Adrenal gland (tissue), 12 donors: ENCODE results near the gene SOHLH2. TPM values are rescaled to one million over a fixed set of nuclear protein-coding genes. Genes with fewer than 3 reads are reported as not detected.

Source experiments
- DNase-seq, 7 donors: peaks; one replicate each; pipeline ENCODE4 v3.0.0-alpha.2; 2019 to 2020
- H3K27ac ChIP-seq, 5 donors: fragments of 200-600 bp; sonication (generic) in 4 of 5; 1 replicate in 3 of 5; 2 replicates in 2 of 5; pipeline versions ENCODE4 v1.5.1 to v1.8.0; 2016 to 2020; ENCODE audit warnings: mild to moderate bottlenecking in 1 of 5
- H3K27me3 ChIP-seq: fragments of 200-600 bp; 2 replicates; pipeline ENCODE4 v1.8.0; 2021
- H3K36me3 ChIP-seq, 2 donors: fragments of 200-600 bp; replicated peaks in 1 of 2; 1 replicate in 1 of 2; 2 replicates in 1 of 2; pipeline versions ENCODE4 v1.5.1 to v1.8.0; 2018 to 2022
- H3K4me1 ChIP-seq, 2 donors: fragments of 200-600 bp; replicated peaks in 1 of 2; 1 replicate in 1 of 2; 2 replicates in 1 of 2; pipeline versions ENCODE4 v1.5.1 to v1.8.0; 2018 to 2021
- H3K4me3 ChIP-seq, 4 donors: fragments of 200-600 bp; sonication (generic) in 3 of 4; one replicate each; pipeline ENCODE4 v1.5.1; 2016 to 2018
- H3K9me3 ChIP-seq, 3 donors: fragments of 200-600 bp; sonication (generic) in 1 of 3; replicated peaks in 1 of 3; 1 replicate in 2 of 3; 2 replicates in 1 of 3; pipeline versions ENCODE4 v1.5.1 to v1.8.0; 2016 to 2021
- CTCF ChIP-seq, 6 experiments: fragments of 450-650 bp in 4 of 6; fragments of 200-600 bp in 2 of 6; sonication (generic) in 1 of 6; IDR thresholded peaks; 1 replicate in 5 of 6; 2 replicates in 1 of 6; pipeline versions ENCODE4 v1.5.1 to v1.8.0; 2016 to 2021; ENCODE audit warnings: antibody characterized with exemption in 6 of 6, mild to moderate bottlenecking in 2 of 6, moderate library complexity in 1 of 6
- POLR2A ChIP-seq, 2 donors: fragments of 450-650 bp; IDR thresholded peaks; one replicate each; pipeline ENCODE4 v1.6.1; 2017; ENCODE audit warnings: antibody characterized with exemption in 2 of 2, mild to moderate bottlenecking in 2 of 2, moderate library complexity in 1 of 2
- WGBS, 4 donors: extraction: QIAGEN DNeasy Blood & Tissue Kit in 2 of 4; methylation state at CpG; one replicate each; pipeline versions ENCODE4 v1.1.5 to v1.1.7; 2013 to 2017; 5-methylcytosine and 5-hydroxymethylcytosine counted together
- intact Hi-C, 2 donors: fragments of 100-400 bp; cut with DNase I; formaldehyde crosslinking; loops; one replicate each; pipeline versions ENCODE4 v1.14.1 to v1.15.0; 2022 to 2023
- polyA plus RNA-seq, 3 donors: library from polyadenylated mRNA; stranded (reverse); fragments of 200-250 nt in 2 of 3; fragments of 350-450 nt in 1 of 3; fragmentation: Illumina TruSeq in 1 of 3; extraction: RNeasy Lipid Tissue Mini Kit (QIAGEN cat#74804) in 1 of 3; gene quantifications; one replicate each; pipeline ENCODE4 v1.2.3, GENCODE V29; 2013 to 2014
- total RNA-seq, 9 donors: library from RNA; depleted of rRNA in 4 of 9; stranded (reverse); fragments of >200 nt in 4 of 9; fragments of 120-200 nt in 1 of 9; fragmentation: NEBNext Ultra II Directional in 1 of 9; extraction: Animal tissue kit (Norgen Biotek cat#: 25700) in 1 of 9; gene quantifications; one replicate each; pipeline versions ENCODE4 v1.1.0 to v1.2.4, GENCODE V29; 2013 to 2023
- donor health status: healthy with polysubstance abuse.
- donor health status: Bipolar disorder and iron deficiency.
- donor health status: DM: yes; HTN: yes; CAD: no.
- donor health status: DM: no; HTN: no; CAD: no.
- donor health status: DM: no; HTN: no; CAD: no.
- donor health status: DM: yes; HTN: yes; CAD: no.

Gene SOHLH2
- total and polyA plus RNA-seq, 12 donors: 0.18 to 1.6 (median 0.67) TPM; not detected in 3

GRCh38 chr13:36130193-36130551 is 84.2 kb downstream of the SOHLH2 start:
- TF ChIP-seq CTCF (IDR thresholded peaks at IDR 0.05) (no peak), POLR2A (IDR thresholded peaks at IDR 0.05) (no peak)
- Histone ChIP-seq H3K36me3 (no peaks in the 10 kb centered on the region), H3K4me3 (peak overlapping the region in 1 of 4 donors; percentile 55), H3K27ac (no peak overlapping the region), H3K27me3 (peaks cover 11% of the 10 kb centered on the region), H3K9me3 (no peaks in the 10 kb centered on the region), H3K4me1 (no peaks in the 10 kb centered on the region)
- no peak for DNase-seq
- 24 to 37% (median 27%) methylated on average over 13 of the region's 13 CpGs for WGBS, 4 donors
- intact Hi-C loops: no loop called here

GRCh38 chr13:36129539-36129938 is 84.8 kb downstream of the SOHLH2 start:
- Histone ChIP-seq H3K36me3 (no peaks in the 10 kb centered on the region), H3K9me3 (no peaks in the 10 kb centered on the region), H3K27ac (no peak overlapping the region), H3K27me3 (peaks cover 11% of the 10 kb centered on the region), H3K4me3 (no peak overlapping the region), H3K4me1 (peaks cover 0 to 3% of the 10 kb centered on the region in 2 donors)
- no peak for TF ChIP-seq CTCF (IDR thresholded peaks at IDR 0.05)
- TF ChIP-seq POLR2A (IDR thresholded peaks at IDR 0.05): no peak
- intact Hi-C loops: no loop called here
- no peak for DNase-seq
- 84 to 92% (median 89%) methylated on average over 4 of the region's 4 CpGs for WGBS, 4 donors

GRCh38 chr13:36126491-36126890 is 87.9 kb downstream of the SOHLH2 start:
- intact Hi-C loops: no loop called here
- peaks cover 11% of the 10 kb centered on the region for H3K27me3 ChIP-seq
- TF ChIP-seq POLR2A (IDR thresholded peaks at IDR 0.05) (no peak), CTCF (IDR thresholded peaks at IDR 0.05) (no peak)
- no peaks in the 10 kb centered on the region for H3K9me3 ChIP-seq
- no peak overlapping the region for H3K27ac ChIP-seq
- 72 to 87% (median 80%) methylated on average over 3 of the region's 3 CpGs for WGBS, 4 donors
- peaks cover 0 to 10% of the 10 kb centered on the region in 2 donors for H3K4me1 ChIP-seq
- DNase-seq: no peak
- no peaks in the 10 kb centered on the region for H3K36me3 ChIP-seq
- H3K4me3 ChIP-seq: no peak overlapping the region

- Histone ChIP-seq H3K4me3 (no peak overlapping the region), H3K4me1 (peaks cover 0 to 10% of the 10 kb centered on the region in 2 donors), H3K27ac (no peak overlapping the region), H3K27me3 (peaks cover 9% of the 10 kb centered on the region), H3K36me3 (no peaks in the 10 kb centered on the region), H3K9me3 (no peaks in the 10 kb centered on the region)
- WGBS, 4 donors: 90 to 93% (median 91%) methylated on average over 28 of the region's 28 CpGs
- intact Hi-C loops: no loop called here
- TF ChIP-seq CTCF (IDR thresholded peaks at IDR 0.05) (no peak), POLR2A (IDR thresholded peaks at IDR 0.05) (no peak)
- DNase-seq: no peak
Measured at GRCh38 chr13:36125841-36126240, 88.5 kb downstream of the SOHLH2 start.
